PC-9 (cell line): ENCODE data around the gene COL18A1. TPM values are rescaled to one million over a fixed set of nuclear protein-coding genes. Genes with fewer than 3 reads are reported as not detected.

Experiments
- BruUV-seq: library from RNA; stranded (reverse); fragments of 400-500 nt; replicated peaks from 2 replicates; lab custom pipeline; 2021; lab: Mats Ljungman, UMichigan
- CTCF ChIA-PET: fragments of 300-600 bp; sonication (Branson Sonifier 250); formaldehyde crosslinking; loops from one replicate; lab custom pipeline; 2022; ENCODE audit warnings: antibody characterized with exemption; lab: Charles Lee
- POLR2A ChIA-PET: fragments of 300-600 bp; sonication (Branson Sonifier 250); formaldehyde crosslinking; loops from one replicate; lab custom pipeline; 2022; ENCODE audit warnings: antibody characterized with exemption; ENCODE audit not compliant: unreplicated experiment; lab: Charles Lee
- DNase-seq, 2 experiments: peaks; one replicate each; pipeline versions ENCODE4 v3.0.0 to v3.0.0-alpha.2; 2015 to 2022; ENCODE audit warnings: mixed read lengths in 1 of 2
- H2AFZ ChIP-seq: fragments of 200-600 bp; sonication (generic); 2 replicates; pipeline ENCODE4 v1.8.1; 2017; ENCODE audit warnings: antibody characterized with exemption
- H3F3A ChIP-seq: fragments of 200-600 bp; sonication (generic); 2 replicates; pipeline ENCODE4 v1.8.1; 2017; ENCODE audit warnings: antibody characterized with exemption, mild to moderate bottlenecking, low read depth; ENCODE audit not compliant: insufficient read depth
- H3K27ac ChIP-seq: fragments of 200-600 bp; sonication (generic); 2 replicates; pipeline ENCODE4 v1.6.1; 2016; ENCODE audit warnings: mixed run types
- H3K27me3 ChIP-seq: fragments of 200-600 bp; sonication (generic); 2 replicates; pipeline ENCODE4 v1.6.1; 2016; ENCODE audit warnings: low read depth, mixed run types; ENCODE audit not compliant: insufficient read depth
- H3K36me3 ChIP-seq: fragments of 200-600 bp; sonication (generic); 2 replicates; pipeline ENCODE4 v1.6.1; 2016; ENCODE audit warnings: low read depth, mixed run types
- H3K4me1 ChIP-seq: fragments of 200-600 bp; sonication (generic); replicated peaks from 2 replicates; pipeline ENCODE4 v1.6.1; 2016; ENCODE audit warnings: mixed run types; ENCODE audit not compliant: insufficient read depth
- H3K4me2 ChIP-seq: fragments of 200-600 bp; sonication (generic); 2 replicates; pipeline ENCODE4 v1.6.1; 2017; ENCODE audit warnings: mixed run types
- H3K4me3 ChIP-seq: fragments of 200-600 bp; sonication (generic); 2 replicates; pipeline ENCODE4 v1.6.1; 2016; ENCODE audit warnings: mixed run types
- H3K79me2 ChIP-seq: fragments of 200-600 bp; sonication (generic); 2 replicates; pipeline ENCODE4 v1.6.1; 2017; ENCODE audit warnings: low read depth, mixed run types
- H3K9me2 ChIP-seq: fragments of 200-600 bp; sonication (generic); 2 replicates; pipeline ENCODE4 v1.8.1; 2017; ENCODE audit warnings: mild to moderate bottlenecking; ENCODE audit not compliant: insufficient read depth
- H3K9me3 ChIP-seq: fragments of 200-600 bp; sonication (generic); 2 replicates; pipeline ENCODE4 v1.8.1; 2016; ENCODE audit warnings: low read depth; ENCODE audit not compliant: insufficient read depth
- H4K20me1 ChIP-seq: fragments of 200-600 bp; sonication (generic); 2 replicates; pipeline ENCODE4 v1.8.1; 2017; ENCODE audit not compliant: insufficient read depth
- CTCF ChIP-seq: fragments of 200-600 bp; sonication (generic); conservative IDR thresholded peaks from 2 replicates; pipeline ENCODE4 v1.6.1; 2017; ENCODE audit warnings: mixed run types, antibody characterized with exemption, mild to moderate bottlenecking, moderate library complexity
- EZH2 ChIP-seq: fragments of 200-600 bp; sonication (generic); IDR thresholded peaks from 2 replicates; pipeline ENCODE4 v1.8.0; 2017; ENCODE audit warnings: antibody characterized with exemption, low read depth
- intact Hi-C: fragments of 100-400 bp; cut with micrococcal nuclease; formaldehyde crosslinking; loops from one replicate; pipeline ENCODE4 v1.10.0; 2022; ENCODE audit not compliant: unreplicated experiment
- total RNA-seq: library from RNA; stranded (reverse); gene quantifications from 2 replicates; pipeline ENCODE4 v1.2.3, GENCODE V29; 2021

Gene COL18A1
- total RNA-seq, 1 experiment from 2014 or later = 82.4 TPM

GRCh38 chr21:45380566-45380965 is 24.4 kb upstream of the COL18A1 start:
- no peak overlapping the region for H2AFZ ChIP-seq
- no TSS peak for BruUV-seq
- no peak overlapping the region for H3K4me2 ChIP-seq
- no peaks in the 10 kb centered on the region for H3K9me2 ChIP-seq
- H3F3A ChIP-seq = peaks cover 11% of the 10 kb centered on the region; the same call in 1 of the 2 replicates
- intact Hi-C loops = no loop called here
- no peak overlapping the region for H3K27ac ChIP-seq
- no peaks in the 10 kb centered on the region for H3K27me3 ChIP-seq
- H3K79me2 ChIP-seq = no peaks in the 10 kb centered on the region
- CTCF ChIA-PET = no interaction called here
- TF ChIP-seq CTCF = no peak
- TF ChIP-seq EZH2 = no peak
- POLR2A ChIA-PET = no interaction called here
- no peaks in the 10 kb centered on the region for H4K20me1 ChIP-seq
- H3K36me3 ChIP-seq = no peaks in the 10 kb centered on the region
- no peak for DNase-seq
- no peak overlapping the region for H3K4me3 ChIP-seq
- H3K4me1 ChIP-seq = peaks cover 6% of the 10 kb centered on the region; the same call in 1 of the 2 replicates
- no peaks in the 10 kb centered on the region for H3K9me3 ChIP-seq

- H3K9me3 ChIP-seq = no peaks in the 10 kb centered on the region
- no peak overlapping the region for H2AFZ ChIP-seq
- no peak overlapping the region for H3K4me2 ChIP-seq
- no peaks in the 10 kb centered on the region for H3K36me3 ChIP-seq
- H3K27ac ChIP-seq = no peak overlapping the region
- H3K79me2 ChIP-seq = no peaks in the 10 kb centered on the region
- H3K9me2 ChIP-seq = no peaks in the 10 kb centered on the region
- no TSS peak for BruUV-seq
- no peak for DNase-seq
- no peak overlapping the region for H3K4me3 ChIP-seq
- H3K4me1 ChIP-seq = peaks cover 8% of the 10 kb centered on the region; the same call in 1 of the 2 replicates
- no peaks in the 10 kb centered on the region for H3K27me3 ChIP-seq
- intact Hi-C loops = no loop called here
- CTCF ChIA-PET = no interaction called here
- no peaks in the 10 kb centered on the region for H4K20me1 ChIP-seq
- TF ChIP-seq EZH2 (no peak), CTCF (no peak)
- H3F3A ChIP-seq = peaks cover 11% of the 10 kb centered on the region; the same call in 1 of the 2 replicates
- POLR2A ChIA-PET = no interaction called here
Observed at GRCh38 chr21:45381036-45381787, 23.8 kb upstream of the COL18A1 start.

GRCh38 chr21:45381865-45382696 is 22.9 kb upstream of the COL18A1 start:
- H4K20me1 ChIP-seq = no peaks in the 10 kb centered on the region
- peaks cover 11% of the 10 kb centered on the region; the same call in 1 of the 2 replicates for H3F3A ChIP-seq
- H3K27ac ChIP-seq = no peak overlapping the region
- POLR2A ChIA-PET = no interaction called here
- CTCF ChIA-PET = no interaction called here
- intact Hi-C loops = no loop called here
- H3K4me1 ChIP-seq = peaks cover 15% of the 10 kb centered on the region; the same call in 1 of the 2 replicates
- no peaks in the 10 kb centered on the region for H3K36me3 ChIP-seq
- no peaks in the 10 kb centered on the region for H3K27me3 ChIP-seq
- no peak overlapping the region for H2AFZ ChIP-seq
- no peak overlapping the region for H3K4me2 ChIP-seq
- TF ChIP-seq EZH2 (no peak), CTCF (no peak)
- DNase-seq = no peak
- no peaks in the 10 kb centered on the region for H3K9me3 ChIP-seq
- H3K4me3 ChIP-seq = no peak overlapping the region
- no TSS peak for BruUV-seq
- no peaks in the 10 kb centered on the region for H3K79me2 ChIP-seq
- no peaks in the 10 kb centered on the region for H3K9me2 ChIP-seq
